MV-4-11 (cell line): ENCODE measurements around the gene ZDHHC15.
A peak's percentile ranks its signal among the peaks of the same experiment; 100 is the strongest.
"Not testable (repeated sequence)": the region's sequence is repeated elsewhere in the genome, so short reads cannot be mapped to it uniquely, and the experiment has no call there.

ENCODE experiments used
- DNase-seq: peaks from one replicate; lab custom pipeline; 2025; lab: John Stamatoyannopoulos, UW

The ZDHHC15 gene, protein sequence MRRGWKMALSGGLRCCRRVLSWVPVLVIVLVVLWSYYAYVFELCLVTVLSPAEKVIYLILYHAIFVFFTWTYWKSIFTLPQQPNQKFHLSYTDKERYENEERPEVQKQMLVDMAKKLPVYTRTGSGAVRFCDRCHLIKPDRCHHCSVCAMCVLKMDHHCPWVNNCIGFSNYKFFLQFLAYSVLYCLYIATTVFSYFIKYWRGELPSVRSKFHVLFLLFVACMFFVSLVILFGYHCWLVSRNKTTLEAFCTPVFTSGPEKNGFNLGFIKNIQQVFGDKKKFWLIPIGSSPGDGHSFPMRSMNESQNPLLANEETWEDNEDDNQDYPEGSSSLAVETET

DNA sequence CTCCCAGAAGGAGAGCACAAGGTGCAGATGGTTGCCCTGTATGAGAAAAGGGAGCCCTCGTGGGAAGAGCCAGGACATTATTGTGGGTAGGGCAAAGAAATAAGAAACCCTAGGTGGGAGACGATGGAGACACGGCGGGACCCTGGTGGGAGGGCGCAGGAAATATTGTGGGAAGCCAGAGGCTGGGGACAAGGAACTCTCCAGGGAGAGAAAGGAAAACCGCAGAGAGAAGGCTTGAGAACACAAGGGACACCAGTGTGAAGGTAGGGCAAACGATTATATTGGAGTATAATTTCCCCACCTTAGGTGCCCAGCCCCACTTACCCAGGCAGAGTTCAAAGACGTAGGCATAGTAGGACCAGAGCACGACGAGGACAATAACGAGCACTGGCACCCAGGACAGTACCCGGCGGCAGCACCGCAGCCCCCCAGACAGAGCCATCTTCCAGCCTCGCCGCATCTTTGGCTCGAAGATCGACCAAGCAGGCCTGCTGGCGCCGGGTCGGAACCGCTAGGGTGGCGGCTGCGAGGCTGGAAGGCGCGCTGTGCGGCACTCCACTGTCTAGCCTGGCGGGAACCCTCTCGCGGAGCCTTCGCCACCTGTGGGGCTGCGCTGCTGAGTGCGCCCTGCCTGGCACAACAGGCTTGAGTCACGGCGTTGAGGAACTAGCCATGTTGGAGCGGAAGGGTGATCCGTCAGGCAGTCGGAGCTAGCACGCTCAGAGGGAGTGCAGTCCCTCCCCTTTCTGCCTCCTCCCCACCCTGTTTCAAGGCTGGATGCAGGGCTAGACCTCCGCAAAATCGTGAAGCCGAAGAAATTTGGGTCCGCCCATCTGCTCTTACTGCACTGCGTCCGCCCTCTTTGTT lies at the start of gene ZDHHC15:
Gene ZDHHC15 (minus strand): TSS at position 473 of the 867 bp plus-strand sequence. CDS start 13 bp downstream, at position 460.
- DNase-seq = no peak

DNA sequence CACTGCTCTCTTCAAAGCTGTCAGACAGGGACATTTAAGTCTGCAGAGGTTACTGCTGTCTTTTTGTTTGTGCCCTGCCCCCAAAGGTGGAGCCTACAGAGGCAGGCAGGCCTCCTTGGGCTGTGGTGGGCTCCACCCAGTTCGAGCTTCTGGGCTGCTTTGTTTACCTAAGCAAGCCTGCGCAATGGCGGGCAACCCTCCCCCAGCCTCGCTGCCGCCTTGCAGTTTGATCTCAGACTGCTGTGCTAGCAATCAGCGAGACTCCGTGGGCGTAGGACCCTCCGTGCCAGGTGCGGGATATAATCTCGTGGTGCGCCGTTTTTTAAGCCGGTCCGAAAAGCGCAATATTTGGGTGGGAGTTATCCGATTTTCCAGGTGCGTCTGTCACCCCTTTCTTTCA lies 37.7 kb upstream of the ZDHHC15 start:
- not testable (repeated sequence) for DNase-seq

DNA sequence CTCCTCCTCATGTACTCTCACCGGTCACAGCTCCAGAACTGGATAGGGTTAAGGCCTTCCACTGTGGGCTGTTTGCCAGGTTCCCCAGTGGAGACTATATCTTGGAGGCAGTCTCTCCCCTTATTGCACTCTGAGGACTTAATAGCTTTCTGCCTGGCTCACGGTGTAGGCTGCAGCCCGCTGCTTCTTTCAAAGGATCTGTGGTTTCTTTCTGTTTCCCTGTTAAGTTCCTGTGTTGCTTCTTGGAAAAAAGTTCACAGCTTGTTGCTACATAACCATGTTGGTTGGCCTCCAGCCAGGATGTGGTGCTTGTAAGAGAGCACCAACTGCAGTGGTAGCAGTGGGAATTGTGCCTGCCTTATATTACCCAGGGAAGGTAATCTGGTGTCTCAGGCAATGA lies 24.9 kb upstream of the ZDHHC15 start:
- peak; percentile 45 for DNase-seq

DNA sequence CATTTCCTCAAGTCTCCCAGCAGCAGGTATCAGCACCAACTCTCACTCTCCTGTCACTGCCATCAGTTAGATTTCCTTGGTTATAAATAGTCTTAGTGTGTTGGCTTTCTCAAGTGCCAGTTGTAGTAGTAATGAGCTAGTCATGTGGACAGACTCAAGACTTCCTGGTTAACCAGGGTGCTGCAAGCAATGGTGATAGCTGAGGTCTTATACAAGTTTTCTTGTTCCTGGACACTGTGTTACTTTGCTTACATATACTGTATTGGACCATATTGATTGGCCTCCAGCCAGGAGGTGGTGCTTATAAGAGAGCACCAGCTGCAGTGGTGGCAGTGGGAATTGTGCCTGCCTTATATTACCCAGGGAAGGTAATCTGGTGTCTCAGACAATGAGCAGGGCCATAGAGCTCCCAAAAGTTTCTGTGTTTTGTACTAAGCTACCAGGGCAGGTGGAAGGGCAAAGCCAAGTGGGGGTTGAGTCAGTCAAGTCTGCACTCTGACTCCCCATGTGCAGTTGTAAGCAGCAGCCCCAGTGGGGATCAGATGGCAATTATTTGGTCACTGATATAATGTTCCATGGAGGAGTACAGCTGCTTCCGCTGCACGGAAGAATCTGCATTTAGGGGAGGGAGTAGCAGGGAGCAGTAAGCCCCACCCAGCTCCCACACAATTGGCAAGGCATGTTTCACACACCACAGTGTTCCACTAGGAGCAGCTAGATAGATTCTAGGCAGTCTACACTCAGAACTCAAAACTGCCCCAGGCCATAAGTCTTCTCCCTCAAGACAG lies 24.1 kb upstream of the ZDHHC15 start:
- no peak for DNase-seq

DNA sequence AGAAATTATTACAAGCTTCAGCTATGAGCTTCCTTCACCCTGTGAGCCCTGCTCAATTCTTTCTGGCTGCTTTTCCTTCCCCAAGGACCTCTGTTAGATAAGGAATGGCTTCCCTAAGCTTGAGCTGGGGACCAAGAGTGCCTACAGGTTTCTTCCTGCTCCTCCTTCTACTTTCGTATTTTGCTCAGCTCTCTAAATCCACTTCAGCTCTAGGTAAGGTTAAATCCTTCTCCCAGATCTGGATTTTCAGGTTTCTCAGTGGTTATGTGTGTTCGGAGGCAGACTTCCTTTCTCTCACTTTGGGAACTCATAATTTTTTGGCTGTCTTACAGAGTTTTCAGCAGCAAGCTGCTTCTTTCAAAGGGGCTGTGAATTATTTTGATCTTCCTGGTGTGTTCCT lies 21.9 kb upstream of the ZDHHC15 start:
- no peak for DNase-seq

DNA sequence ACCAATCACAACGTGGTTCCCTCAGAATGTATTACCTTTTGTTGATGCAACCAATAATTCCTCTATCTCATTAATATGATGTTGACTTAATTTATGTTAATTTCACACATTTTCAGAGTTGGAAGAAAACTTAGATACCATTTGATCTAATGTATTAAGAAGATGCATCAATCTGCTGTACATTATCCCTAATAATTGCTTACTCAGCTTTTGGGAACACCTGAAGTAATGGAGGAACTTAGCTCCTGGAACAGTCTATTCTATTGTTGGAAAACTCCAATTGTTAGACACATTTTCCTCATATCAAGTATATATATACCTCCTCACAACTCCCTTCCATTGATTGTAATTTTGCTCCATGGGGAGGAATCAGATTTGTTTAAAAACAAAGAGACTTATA lies 38.9 kb downstream of the ZDHHC15 start:
- DNase-seq = no peak

DNA sequence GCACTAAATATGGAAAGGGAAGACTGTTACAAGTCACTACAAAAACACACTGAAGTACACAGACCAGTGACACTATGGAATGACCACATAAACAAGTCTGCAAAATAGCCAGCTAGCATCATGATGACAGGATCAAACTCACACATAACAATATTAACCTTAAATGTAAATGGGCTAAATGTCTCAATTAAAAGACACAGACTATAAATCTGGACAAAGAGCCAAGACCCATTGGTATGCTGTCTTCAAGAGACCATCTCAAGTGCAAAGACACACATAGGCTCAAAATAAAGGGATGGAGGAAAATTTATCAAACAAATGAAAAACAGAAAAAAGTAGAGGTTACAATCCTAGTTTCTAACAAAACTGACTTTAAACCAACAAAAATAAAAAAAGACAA lies 61.1 kb downstream of the ZDHHC15 start:
- DNase-seq = not testable (repeated sequence)

DNA sequence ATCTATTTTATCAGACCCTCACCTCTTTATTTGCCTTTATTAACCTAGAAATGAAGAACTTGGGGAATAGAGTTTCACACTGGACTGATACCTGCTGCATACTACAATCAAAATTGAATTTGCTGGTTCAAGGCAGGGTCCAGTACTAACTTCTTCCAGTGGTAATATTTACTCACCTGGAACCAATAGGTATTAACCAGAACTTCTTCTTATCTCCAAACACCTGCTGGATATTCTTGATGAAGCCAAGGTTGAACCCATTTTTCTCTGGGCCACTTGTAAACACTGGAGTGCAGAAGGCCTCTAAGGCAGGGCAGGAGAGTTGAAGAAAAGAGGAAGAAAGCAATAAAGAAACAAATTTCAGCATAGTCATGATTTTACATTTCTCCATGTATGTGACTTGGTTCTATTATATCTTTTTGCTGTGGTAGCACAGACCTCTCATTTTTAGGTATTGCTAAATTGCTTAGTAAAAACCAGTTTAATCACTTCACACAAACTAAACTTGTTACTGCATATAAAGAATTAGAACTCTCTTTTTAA lies 101.1 kb downstream of the ZDHHC15 start:
- DNase-seq = no peak

DNA sequence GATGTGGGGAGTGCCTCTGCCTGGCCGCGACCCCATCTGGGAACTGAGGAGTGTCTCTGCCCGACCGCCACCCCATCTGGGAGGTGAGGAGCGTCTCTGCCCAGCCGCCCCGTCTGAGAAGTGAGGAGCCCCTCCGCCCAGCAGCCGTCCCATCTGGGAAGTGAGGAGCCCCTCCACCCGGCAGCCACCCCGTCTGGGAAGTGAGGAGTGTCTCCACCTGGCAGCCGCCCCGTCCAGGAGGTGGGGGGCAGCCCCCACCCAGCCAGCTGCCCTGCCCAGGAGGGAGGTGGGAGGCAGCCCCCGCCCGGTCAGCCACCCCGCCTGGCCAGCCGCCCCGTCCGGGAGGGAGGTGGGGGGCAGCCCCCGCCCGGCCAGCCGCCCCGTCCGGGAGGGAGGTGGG lies 115.7 kb downstream of the ZDHHC15 start:
- not testable (repeated sequence) for DNase-seq

DNA sequence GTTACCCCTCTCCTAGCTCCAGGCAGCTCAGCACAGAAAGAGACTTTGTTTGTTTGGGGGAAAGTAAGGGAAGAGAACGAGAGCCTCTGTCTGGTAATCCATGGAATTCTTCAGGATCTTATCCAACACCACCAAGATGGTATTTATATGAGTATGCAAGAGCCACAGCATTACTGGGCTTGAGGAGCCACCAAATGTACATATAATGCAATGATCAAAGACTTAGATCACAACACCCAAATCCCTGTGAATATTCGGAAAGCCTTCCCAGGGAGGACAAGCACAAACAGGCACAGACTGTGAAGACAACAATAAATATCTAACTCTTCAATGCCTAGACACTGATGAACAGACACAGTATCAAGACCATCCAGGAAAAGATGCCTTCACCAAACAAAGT lies 132.4 kb downstream of the ZDHHC15 start:
- DNase-seq = no peak

DNA sequence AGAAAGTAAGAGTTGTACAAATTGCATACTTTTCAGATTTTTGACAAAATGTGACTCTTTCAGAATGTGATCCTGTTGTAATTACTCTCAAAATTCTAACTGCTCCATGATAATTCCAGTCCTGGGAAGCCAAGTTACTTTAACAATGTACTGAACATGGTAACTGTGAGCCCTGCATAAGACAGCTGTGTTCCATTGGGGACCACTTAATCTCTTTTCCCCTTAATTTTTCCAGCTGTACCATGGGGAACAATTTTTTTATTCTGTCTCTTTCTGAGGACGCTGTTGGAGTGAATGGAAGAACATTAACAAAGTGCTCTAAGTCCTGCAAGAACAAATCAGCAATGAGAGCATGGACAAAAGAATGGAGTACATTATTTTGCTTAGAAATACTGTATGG lies 153.1 kb downstream of the ZDHHC15 start:
- DNase-seq = no peak

DNA sequence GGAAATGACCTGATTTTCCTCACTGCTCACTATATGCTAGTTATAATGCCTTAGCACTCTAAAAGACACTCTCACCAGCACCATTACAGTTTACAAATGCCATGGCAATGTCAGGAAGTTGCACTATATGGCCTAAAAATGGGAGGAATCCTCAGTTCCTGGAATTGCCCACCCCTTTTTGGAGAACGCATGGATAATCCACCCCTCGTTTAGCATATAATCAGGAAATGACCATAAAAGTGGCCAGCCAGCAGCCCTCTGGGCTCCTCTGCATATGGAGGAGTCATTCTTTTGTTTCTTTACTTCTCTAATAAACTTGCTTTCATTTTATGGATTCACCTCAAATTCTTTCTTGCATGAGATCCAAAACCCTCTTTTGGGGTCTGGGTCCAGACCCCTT lies 156.0 kb downstream of the ZDHHC15 start:
- DNase-seq = no peak

DNA sequence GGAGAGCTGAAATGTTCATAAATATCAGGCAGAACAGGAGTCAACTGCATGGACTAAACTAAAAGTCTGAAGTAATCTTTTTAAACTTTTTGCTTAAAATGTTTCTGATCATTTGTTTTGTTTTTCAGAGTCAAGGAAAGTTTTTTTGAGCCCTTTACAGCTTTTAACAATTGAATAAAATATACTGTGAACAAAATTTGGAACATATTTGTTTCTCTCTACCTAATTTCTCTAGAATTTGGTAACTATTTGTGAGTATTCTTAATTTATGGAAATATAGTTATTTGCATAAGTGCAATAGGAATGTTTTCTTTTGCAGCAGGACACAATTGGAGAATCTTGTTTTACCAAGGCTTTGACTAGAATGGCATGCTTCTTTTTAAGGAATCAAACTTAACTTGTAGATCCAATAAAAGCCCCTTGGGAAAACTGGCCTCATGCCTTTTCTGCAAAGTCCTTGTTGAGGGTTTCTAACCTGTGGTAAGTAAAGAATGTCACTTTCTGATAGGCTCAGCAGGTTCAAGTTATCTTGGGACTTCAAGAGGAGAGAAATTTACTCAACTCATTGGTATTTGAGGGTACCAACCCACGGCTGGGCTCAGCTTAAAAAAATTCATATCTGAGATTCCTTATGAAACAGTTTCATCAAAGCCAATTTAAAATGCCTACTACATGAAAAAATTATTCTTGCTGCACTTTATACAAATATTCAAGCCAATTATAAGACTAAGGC lies 157.4 kb downstream of the ZDHHC15 start:
- no peak for DNase-seq

DNA sequence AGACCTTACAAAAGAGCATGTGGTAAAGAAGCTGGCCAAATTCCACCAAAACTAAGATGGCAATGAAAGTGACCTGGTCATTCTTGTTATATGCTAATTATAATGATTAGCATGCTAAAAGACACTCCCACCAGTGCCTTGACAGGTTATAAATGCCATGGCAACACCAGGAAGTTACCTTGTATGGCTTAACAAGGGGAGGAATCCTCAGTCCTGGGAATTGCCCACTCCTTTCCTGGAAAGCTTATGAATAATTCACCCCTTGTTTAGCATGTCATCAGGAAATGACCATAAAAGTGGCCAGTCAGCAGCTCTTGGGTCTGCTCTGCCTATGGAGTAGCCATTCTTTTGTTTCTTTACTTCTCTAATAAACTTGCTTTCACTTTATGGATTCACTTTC lies 161.0 kb downstream of the ZDHHC15 start:
- DNase-seq = no peak

DNA sequence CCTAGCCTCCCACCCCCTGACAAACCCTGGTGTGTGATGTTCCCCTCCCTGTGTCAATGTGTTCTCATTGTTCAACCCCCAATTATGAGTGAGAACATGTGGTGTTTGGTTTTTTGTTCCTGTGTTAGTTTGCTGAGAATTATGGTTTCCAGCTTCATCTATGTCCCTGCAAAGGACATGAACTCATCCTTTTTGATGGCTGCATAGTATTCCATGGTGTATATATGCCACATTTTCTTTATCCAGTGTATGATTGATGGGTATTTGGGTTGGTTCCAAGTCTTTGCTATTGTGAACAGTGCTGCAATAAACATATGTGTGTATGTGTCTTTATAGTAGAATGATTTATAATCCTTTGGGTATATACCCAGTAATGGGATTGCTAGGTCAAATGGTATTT lies 174.2 kb downstream of the ZDHHC15 start:
- DNase-seq = not testable (repeated sequence)

DNA sequence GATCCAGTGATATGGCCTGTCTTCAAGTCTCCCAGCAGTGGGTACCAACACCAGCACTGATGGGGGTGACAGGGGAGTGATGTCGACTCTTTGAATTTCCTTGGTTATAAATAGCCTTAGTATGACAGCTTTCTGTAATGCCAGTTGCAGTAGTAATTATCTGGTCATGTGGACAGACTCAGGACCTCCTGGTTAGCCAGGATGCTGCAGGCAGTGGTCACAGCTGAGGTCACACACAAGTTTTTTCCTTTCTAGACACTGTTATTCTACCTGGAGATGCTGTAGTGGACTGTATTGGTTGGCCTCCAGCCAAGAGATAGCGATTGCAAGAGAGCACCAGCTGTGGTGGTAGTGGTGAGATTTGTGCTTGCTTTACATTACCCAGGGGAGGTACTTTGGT lies 185.3 kb downstream of the ZDHHC15 start:
- no peak for DNase-seq

DNA sequence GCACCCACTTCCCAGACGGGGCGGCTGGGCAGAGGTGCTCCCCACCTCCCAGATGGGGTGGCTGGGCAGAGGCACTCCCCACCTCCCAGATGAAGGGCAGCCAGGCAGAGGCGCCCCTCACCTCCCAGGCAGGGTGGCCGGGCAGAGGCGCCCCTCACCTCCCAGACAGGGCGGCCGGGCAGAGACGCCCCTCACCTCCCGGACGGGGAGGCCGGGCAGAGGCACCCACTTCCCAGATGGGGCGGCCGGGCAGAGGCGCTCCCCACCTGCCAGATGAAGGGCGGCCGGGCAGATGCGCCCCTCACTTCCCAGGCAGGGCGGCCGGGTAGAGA lies 187.7 kb downstream of the ZDHHC15 start:
- no peak for DNase-seq

DNA sequence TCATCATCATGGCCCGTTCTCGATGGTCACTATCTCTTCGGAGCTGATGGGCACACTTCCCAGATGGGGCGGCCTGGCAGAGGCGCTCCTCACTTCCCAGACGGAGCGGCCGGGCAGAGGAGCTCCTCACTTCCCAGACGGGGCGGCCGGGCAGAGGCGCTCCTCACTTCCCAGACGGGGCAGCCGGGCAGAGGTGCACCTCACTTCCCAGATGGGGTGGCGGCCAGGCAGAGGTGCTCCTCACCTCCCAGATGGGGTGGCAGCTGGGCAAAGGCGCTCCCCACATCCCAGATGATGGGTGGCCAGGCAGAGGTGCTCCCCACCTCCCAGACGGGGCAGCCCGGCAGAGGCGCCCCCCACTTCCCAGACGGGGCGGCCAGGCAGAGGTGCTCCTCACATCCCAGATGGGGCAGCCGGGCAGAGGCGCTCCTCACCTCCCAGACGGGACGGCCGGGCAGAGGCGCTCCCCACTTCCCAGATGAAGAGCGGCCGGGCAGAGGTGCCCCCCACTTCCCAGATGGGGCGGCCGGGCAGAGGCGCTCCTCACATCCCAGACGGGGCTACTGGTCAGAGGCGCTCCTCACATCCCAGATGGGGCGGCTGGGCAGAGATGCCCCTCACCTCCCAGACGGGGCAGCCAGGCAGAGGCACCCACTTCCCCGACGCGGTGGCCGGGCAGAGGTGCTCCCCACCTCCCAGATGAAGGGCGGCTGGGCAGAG lies 188.3 kb downstream of the ZDHHC15 start:
- DNase-seq = not testable (repeated sequence)

DNA sequence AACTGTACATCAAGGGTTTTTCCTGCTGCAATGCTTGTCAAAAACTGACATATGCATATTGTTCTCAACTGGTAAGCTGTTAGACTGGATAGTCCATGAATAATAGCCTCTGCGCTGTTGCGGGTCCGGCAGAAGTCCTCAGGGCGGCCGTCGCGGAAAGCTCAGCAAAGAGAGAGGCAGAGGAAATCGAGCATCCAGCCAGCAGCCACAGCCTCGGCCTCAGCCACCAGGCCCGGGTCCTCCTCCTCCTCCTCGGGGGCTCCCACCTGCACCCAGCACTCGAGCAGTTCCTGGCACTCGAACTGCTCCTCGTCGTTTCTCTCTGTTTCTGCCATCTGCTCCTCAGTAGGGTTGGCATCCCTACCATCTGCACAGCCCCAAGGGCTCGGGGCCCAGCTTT lies 195.2 kb downstream of the ZDHHC15 start:
- DNase-seq = no peak
